IMR-90 (cell line): ENCODE data around the gene PPP6R3. TPM values are rescaled to one million over a fixed set of nuclear protein-coding genes. Genes with fewer than 3 reads are reported as not detected.

Experiments
- ATAC-seq: fragments of 200-7000 bp; cut with Tn5 transposase; 2 replicates; pipeline ENCODE4 v1.9.1; 2020; ENCODE audit warnings: low read depth, mild to moderate bottlenecking, moderate library complexity
- BruUV-seq: library from RNA; stranded (reverse); fragments of 400-500 nt; replicated peaks from 2 replicates; lab custom pipeline; 2021; lab: Mats Ljungman, UMichigan
- CTCF ChIA-PET: fragments of 300-600 bp; formaldehyde crosslinking; extraction: SDS; loops from one replicate; lab custom pipeline; 2021; ENCODE audit warnings: antibody characterized with exemption; lab: Yijun Ruan, JAX
- POLR2A ChIA-PET: fragments of 300-600 bp; sonication (Branson Sonifier 250); formaldehyde crosslinking; loops from one replicate; lab custom pipeline; 2022; ENCODE audit warnings: antibody characterized with exemption; ENCODE audit not compliant: unreplicated experiment; lab: Charles Lee
- DNase-seq: peaks from one replicate; pipeline ENCODE4 v3.0.0; 2013
- H2AFZ ChIP-seq: replicated peaks from 2 replicates; pipeline ENCODE3; 2013; ENCODE audit warnings: low read length, mild to moderate bottlenecking; ENCODE audit not compliant: poor library complexity
- H2AK5ac ChIP-seq: 2 replicates; pipeline ENCODE4 v1.6.1; 2013; ENCODE audit warnings: low read depth, low read length, inconsistent platforms
- H2AK9ac ChIP-seq: replicated peaks from 2 replicates; pipeline ENCODE3; 2013; ENCODE audit warnings: mild to moderate bottlenecking, low read depth, low read length, moderate library complexity; ENCODE audit not compliant: poor library complexity
- H2BK120ac ChIP-seq: 2 replicates; pipeline ENCODE4 v1.6.1; 2013; ENCODE audit warnings: low read depth, low read length, inconsistent platforms
- H2BK15ac ChIP-seq: 3 replicates; pipeline ENCODE4 v1.6.1; 2013; ENCODE audit warnings: low read depth, low read length, inconsistent platforms
- H2BK20ac ChIP-seq: 2 replicates; pipeline ENCODE4 v1.6.1; 2013; ENCODE audit warnings: low read depth, mild to moderate bottlenecking, inconsistent platforms, low read length, moderate library complexity
- H2BK5ac ChIP-seq: 2 replicates; pipeline ENCODE4 v1.6.1; 2013; ENCODE audit warnings: mild to moderate bottlenecking, low read depth, low read length, inconsistent platforms; ENCODE audit not compliant: poor library complexity, severe bottlenecking
- H3K14ac ChIP-seq: replicated peaks from 2 replicates; pipeline ENCODE4 v1.6.1; 2013; ENCODE audit warnings: low read depth, low read length, inconsistent platforms
- H3K18ac ChIP-seq: 2 replicates; pipeline ENCODE4 v1.6.1; 2013; ENCODE audit warnings: low read depth, low read length, control low read depth
- H3K23ac ChIP-seq: 2 replicates; pipeline ENCODE4 v1.6.1; 2013; ENCODE audit warnings: low read depth, low read length, inconsistent platforms
- H3K27ac ChIP-seq: 2 replicates; pipeline ENCODE4 v1.5.1; 2013; ENCODE audit warnings: mild to moderate bottlenecking, control low read depth, low read length; ENCODE audit not compliant: insufficient read depth
- H3K27me3 ChIP-seq: 2 replicates; pipeline ENCODE4 v1.6.1; 2013; ENCODE audit warnings: low read length; ENCODE audit not compliant: control insufficient read depth, insufficient read depth
- H3K36me3 ChIP-seq: 2 replicates; pipeline ENCODE4 v1.6.1; 2013; ENCODE audit warnings: low read length, mixed read lengths; ENCODE audit not compliant: control insufficient read depth, insufficient read depth
- H3K4ac ChIP-seq: 2 replicates; pipeline ENCODE4 v1.6.1; 2013; ENCODE audit warnings: low read depth, low read length, inconsistent platforms
- H3K4me1 ChIP-seq: 2 replicates; pipeline ENCODE4 v1.6.1; 2013; ENCODE audit warnings: low read length, mixed read lengths; ENCODE audit not compliant: control insufficient read depth, insufficient read depth
- H3K4me2 ChIP-seq: 2 replicates; pipeline ENCODE4 v1.6.1; 2013; ENCODE audit warnings: low read depth, mild to moderate bottlenecking, control low read depth, low read length, moderate library complexity
- H3K4me3 ChIP-seq: 2 replicates; pipeline ENCODE4 v1.5.1; 2013; ENCODE audit warnings: low read depth, mild to moderate bottlenecking, control low read depth, low read length, moderate library complexity; ENCODE audit not compliant: insufficient read depth
- H3K56ac ChIP-seq: 2 replicates; pipeline ENCODE4 v1.6.1; 2013; ENCODE audit warnings: low read length, inconsistent platforms; ENCODE audit not compliant: insufficient read depth; ENCODE audit errors: extremely low read depth
- H3K79me1 ChIP-seq, 2 experiments: 2 replicates each; pipeline ENCODE4 v1.6.1; 2013; ENCODE audit warnings: low read length in 2 of 2, inconsistent platforms in 1 of 2, low read depth in 1 of 2
- H3K9ac ChIP-seq: 2 replicates; pipeline ENCODE4 v1.6.1; 2013; ENCODE audit warnings: low read depth, low read length, control low read depth
- H3K9me1 ChIP-seq: 2 replicates; pipeline ENCODE4 v1.6.1; 2013; ENCODE audit warnings: low read length, inconsistent platforms; ENCODE audit not compliant: insufficient read depth
- H3K9me3 ChIP-seq: 2 replicates; pipeline ENCODE4 v1.6.1; 2013; ENCODE audit warnings: low read length; ENCODE audit not compliant: control insufficient read depth, insufficient read depth
- H4K20me1 ChIP-seq: 2 replicates; pipeline ENCODE4 v1.6.1; 2013; ENCODE audit warnings: low read length, inconsistent platforms; ENCODE audit not compliant: insufficient read depth
- H4K5ac ChIP-seq: 2 replicates; pipeline ENCODE4 v1.6.1; 2013; ENCODE audit warnings: mild to moderate bottlenecking, low read depth, low read length, control low read depth
- H4K8ac ChIP-seq, 2 experiments: 2 replicates each; pipeline ENCODE4 v1.6.1; 2013; ENCODE audit warnings: low read depth in 2 of 2, low read length in 2 of 2, control low read depth in 1 of 2, inconsistent platforms in 1 of 2
- H4K91ac ChIP-seq: 2 replicates; pipeline ENCODE4 v1.6.1; 2013; ENCODE audit warnings: low read depth, low read length, inconsistent platforms; ENCODE audit not compliant: insufficient read depth
- MAZ ChIP-seq: IDR thresholded peaks from 2 replicates; pipeline ENCODE4 v1.6.1; 2012; ENCODE audit warnings: low read depth, mild to moderate bottlenecking, low read length, improper control_type of control experiment, moderate library complexity, borderline replicate concordance
- NFE2L2 ChIP-seq: fragments of 150-350 bp; IDR thresholded peaks from 2 replicates; pipeline ENCODE4 v1.6.1; 2016; ENCODE audit warnings: low read depth, mild to moderate bottlenecking, low read length
- RFX5 ChIP-seq: IDR thresholded peaks from 2 replicates; pipeline ENCODE4 v1.8.0; 2012; ENCODE audit warnings: low read depth, mild to moderate bottlenecking, low read length, moderate library complexity
- WGBS, 2 experiments: methylation state at CpG; one replicate each; pipeline versions ENCODE4 v1.1.5 to v1.1.7; 2013; ENCODE audit warnings: missing lambda C conversion rate in 2 of 2; ENCODE audit not compliant: insufficient read length in 1 of 2; ENCODE audit errors: extremely low coverage in 2 of 2; 5-methylcytosine and 5-hydroxymethylcytosine counted together
- dilution Hi-C: fragments of 300-500 bp; cut with HindIII; formaldehyde crosslinking; loops from one replicate; pipeline ENCODE4 v1.14.3; 2018; ENCODE audit warnings: low sequenced_read_pairs; ENCODE audit not compliant: unreplicated experiment
- in situ Hi-C: fragments of 300-500 bp; cut with MboI; formaldehyde crosslinking; loops from 3 replicates; pipeline ENCODE4 v1.14.3; 2019; ENCODE audit warnings: low sequenced_read_pairs, inconsistent platforms, mixed read lengths
- intact Hi-C: fragments of 100-400 bp; cut with micrococcal nuclease; formaldehyde crosslinking; loops from 2 replicates; pipeline ENCODE4 v1.10.0; 2022
- polyA plus RNA-seq, 3 experiments: library from polyadenylated mRNA; depleted of rRNA; stranded (reverse); fragments of >200 nt; gene quantifications; 2 replicates each; pipeline ENCODE4 v1.2.3, GENCODE V29; 2012; ENCODE audit warnings: low replicate concordance in 1 of 3
- total RNA-seq: library from RNA; depleted of rRNA; stranded (reverse); fragments of >200 nt; gene quantifications from 2 replicates; pipeline ENCODE4 v1.2.3, GENCODE V29; 2012
- TF ChIP-seq, protein P1 (sequence below): fragments of 150-350 bp; IDR thresholded peaks from 2 replicates; pipeline ENCODE4 v1.6.1; 2017; ENCODE audit warnings: mild to moderate bottlenecking, antibody characterized with exemption, low read length, low read depth
- TF ChIP-seq, protein P2 (sequence below): fragments of 150-350 bp; IDR thresholded peaks from 2 replicates; pipeline ENCODE4 v1.6.1; 2016; ENCODE audit warnings: low read depth, mild to moderate bottlenecking, low read length, moderate library complexity, borderline replicate concordance

PPP6R3 gene
- total and polyA plus RNA-seq, 2 of the 4 experiments (the other 2 are of a cell fraction) = 29.0 to 123 TPM

DNA sequence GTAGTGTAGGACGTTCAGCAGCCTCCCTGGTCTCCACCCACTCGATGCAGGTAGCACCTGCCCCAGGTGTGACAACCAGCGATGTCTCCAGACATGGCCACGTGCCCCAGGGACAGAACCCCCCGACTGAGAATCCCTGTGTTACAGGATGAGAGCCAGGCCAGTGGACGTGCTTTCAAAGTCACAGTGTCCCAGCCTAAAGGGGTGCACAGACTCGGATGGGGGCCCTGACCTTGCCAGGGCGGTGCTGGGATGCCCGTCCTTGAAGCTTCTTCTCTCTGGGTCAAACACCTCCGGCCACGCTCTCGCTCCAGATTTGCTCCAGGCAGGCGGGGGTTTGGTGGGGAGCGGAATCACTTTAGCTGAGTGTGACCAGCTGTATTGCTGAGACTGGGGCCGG, 200.5 kb downstream of the PPP6R3 start:
- Histone ChIP-seq H2BK20ac (no peak overlapping the region), H3K79me1 (no peaks in the 10 kb centered on the region), H3K4ac (no peak overlapping the region), H3K9ac (no peak overlapping the region), H4K91ac (no peak overlapping the region), H3K14ac (no peak overlapping the region), H3K18ac (no peak overlapping the region), H3K4me3 (no peak overlapping the region), H4K5ac (no peak overlapping the region), H2BK15ac (no peak overlapping the region; the same call in 2 of the 3 replicates), H3K23ac (no peak overlapping the region), H3K9me3 (peaks cover 4% of the 10 kb centered on the region), H2AK5ac (no peak overlapping the region), H2AFZ (no peak overlapping the region), H3K4me1 (peaks cover 7% of the 10 kb centered on the region), H3K27me3 (peaks cover 38% of the 10 kb centered on the region), H4K20me1 (0 out of 2 replicates have a peak, but pooled peaks cover 5% of the 10 kb centered on the region), H2BK5ac (no peak overlapping the region), H4K8ac (no peak overlapping the region), H3K4me2 (no peak overlapping the region), H3K36me3 (no peaks in the 10 kb centered on the region), H3K56ac (no peak overlapping the region), H2BK120ac (no peak overlapping the region), H3K27ac (no peak overlapping the region), H2AK9ac (no peak overlapping the region), H3K9me1 (no peaks in the 10 kb centered on the region)
- TF ChIP-seq, protein P1, sequence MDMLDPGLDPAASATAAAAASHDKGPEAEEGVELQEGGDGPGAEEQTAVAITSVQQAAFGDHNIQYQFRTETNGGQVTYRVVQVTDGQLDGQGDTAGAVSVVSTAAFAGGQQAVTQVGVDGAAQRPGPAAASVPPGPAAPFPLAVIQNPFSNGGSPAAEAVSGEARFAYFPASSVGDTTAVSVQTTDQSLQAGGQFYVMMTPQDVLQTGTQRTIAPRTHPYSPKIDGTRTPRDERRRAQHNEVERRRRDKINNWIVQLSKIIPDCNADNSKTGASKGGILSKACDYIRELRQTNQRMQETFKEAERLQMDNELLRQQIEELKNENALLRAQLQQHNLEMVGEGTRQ = no peak
- TF ChIP-seq NFE2L2 (no peak), MAZ (no peak), RFX5 (no peak)
- TF ChIP-seq, protein P2, sequence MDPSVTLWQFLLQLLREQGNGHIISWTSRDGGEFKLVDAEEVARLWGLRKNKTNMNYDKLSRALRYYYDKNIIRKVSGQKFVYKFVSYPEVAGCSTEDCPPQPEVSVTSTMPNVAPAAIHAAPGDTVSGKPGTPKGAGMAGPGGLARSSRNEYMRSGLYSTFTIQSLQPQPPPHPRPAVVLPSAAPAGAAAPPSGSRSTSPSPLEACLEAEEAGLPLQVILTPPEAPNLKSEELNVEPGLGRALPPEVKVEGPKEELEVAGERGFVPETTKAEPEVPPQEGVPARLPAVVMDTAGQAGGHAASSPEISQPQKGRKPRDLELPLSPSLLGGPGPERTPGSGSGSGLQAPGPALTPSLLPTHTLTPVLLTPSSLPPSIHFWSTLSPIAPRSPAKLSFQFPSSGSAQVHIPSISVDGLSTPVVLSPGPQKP = no peak
- DNase-seq (no peak), ATAC-seq (no peak)
- intact Hi-C loops (no loop called here), in situ Hi-C loops (no loop called here), dilution Hi-C loops (no loop called here)
- no TSS peak for BruUV-seq
- CTCF ChIA-PET = no interaction called here
- POLR2A ChIA-PET = no interaction called here
- 88% methylated on average over 13 of the region's 15 CpGs; no CpG with 5 or more reads in 1 of the 2 experiments for WGBS, 2 experiments
